HepG2 (cell line): ENCODE data around the gene CDAN1. TPM values are rescaled to one million over a fixed set of nuclear protein-coding genes. Genes with fewer than 3 reads are reported as not detected.

Experiments used
- ATAC-seq: fragments of 200-7000 bp; cut with Tn5 transposase; 3 replicates; pipeline ENCODE4 v1.9.1; 2020; ENCODE audit warnings: mild to moderate bottlenecking, moderate library complexity
- BruUV-seq: library from RNA; stranded (reverse); fragments of 400-500 nt; replicated peaks from 2 replicates; lab custom pipeline; 2021; lab: Mats Ljungman, UMichigan
- CTCF ChIA-PET: fragments of 300-600 bp; formaldehyde crosslinking; extraction: SDS; loops from one replicate; lab custom pipeline; 2021; ENCODE audit warnings: low total read pairs, inconsistent platforms, low intra/inter-chr PET ratio; lab: Yijun Ruan, JAX
- POLR2A ChIA-PET: fragments of 350-600 bp; sonication (Branson Sonifier 250); formaldehyde crosslinking; loops from one replicate; lab custom pipeline; 2020; ENCODE audit warnings: antibody characterized with exemption, inconsistent platforms; lab: Yijun Ruan, JAX
- DNase-seq: peaks from one replicate; pipeline ENCODE4 v3.0.0-alpha.2; 2015; ENCODE audit warnings: low spot score
- FAIRE-seq: peaks from 3 replicates; lab custom pipeline; 2011; peaks lifted over from hg19 to GRCh38; lab: Jason Lieb, UNC
- H2AFZ ChIP-seq: one replicate; pipeline ENCODE4 v1.6.1; 2011; ENCODE audit warnings: low read length, inconsistent platforms
- H3K27ac ChIP-seq: fragments of 300-600 bp; 3 replicates; pipeline ENCODE4 v1.8.0; 2011; ENCODE audit warnings: mixed run types, mild to moderate bottlenecking, mixed read lengths, low read length, inconsistent platforms; ENCODE audit not compliant: insufficient read depth; ENCODE audit errors: extremely low read length
- H3K27me3 ChIP-seq, 2 experiments: fragments of 200-600 bp in 1 of 2; 2 replicates in 1 of 2; 3 replicates in 1 of 2; pipeline versions ENCODE4 v1.6.0 to v1.8.0; 2011; ENCODE audit warnings: low read length in 2 of 2, mild to moderate bottlenecking in 2 of 2, moderate library complexity in 2 of 2, inconsistent platforms in 1 of 2; ENCODE audit not compliant: insufficient read depth in 2 of 2, control insufficient read depth in 1 of 2
- H3K36me3 ChIP-seq, 2 experiments: fragments of 200-600 bp in 1 of 2; replicated peaks in 1 of 2; 2 replicates in 1 of 2; 3 replicates in 1 of 2; pipeline versions ENCODE4 v1.5.1 to v1.8.0; 2011; ENCODE audit warnings: low read length in 2 of 2, inconsistent platforms in 1 of 2; ENCODE audit not compliant: insufficient read depth in 2 of 2, control insufficient read depth in 1 of 2
- H3K4me1 ChIP-seq: 2 replicates; pipeline ENCODE4 v1.5.1; 2012; ENCODE audit warnings: low read length, inconsistent platforms; ENCODE audit not compliant: insufficient read depth
- H3K4me2 ChIP-seq: 2 replicates; pipeline ENCODE4 v1.6.0; 2011; ENCODE audit warnings: low read depth, low read length, inconsistent platforms
- H3K4me3 ChIP-seq, 3 experiments: fragments of 200-600 bp in 1 of 3; sonication (generic), shearing (Covaris generic) in 1 of 3; replicated peaks in 1 of 3; 2 replicates each; pipeline ENCODE4 v1.5.1; 2011 to 2016; ENCODE audit warnings: low read length in 3 of 3, inconsistent platforms in 2 of 3, low read depth in 2 of 3, mild to moderate bottlenecking in 2 of 3, control low read depth in 1 of 3, mixed read lengths in 1 of 3; ENCODE audit not compliant: insufficient read depth in 1 of 3
- H3K79me2 ChIP-seq: one replicate; pipeline ENCODE4 v1.6.1; 2011; ENCODE audit warnings: low read length, inconsistent platforms; ENCODE audit not compliant: insufficient read depth
- H3K9ac ChIP-seq: 2 replicates; pipeline ENCODE4 v1.6.0; 2011; ENCODE audit warnings: mild to moderate bottlenecking, low read depth, low read length, inconsistent platforms; ENCODE audit not compliant: insufficient read depth
- H3K9me3 ChIP-seq: 2 replicates; pipeline ENCODE4 v1.5.1; 2012; ENCODE audit warnings: mild to moderate bottlenecking, low read length
- H4K20me1 ChIP-seq: 2 replicates; pipeline ENCODE4 v1.6.0; 2011; ENCODE audit warnings: inconsistent platforms, mild to moderate bottlenecking, low read length, moderate library complexity; ENCODE audit not compliant: insufficient read depth
- HNRNPLL ChIP-seq: fragments of 200-400 bp; formaldehyde crosslinking; IDR thresholded peaks from 2 replicates; pipeline ENCODE4 v1.6.1; 2017; ENCODE audit warnings: mild to moderate bottlenecking, low read depth, low read length; ENCODE audit not compliant: poor library complexity, severe bottlenecking
- MLLT10 ChIP-seq: sonication (generic); formaldehyde crosslinking; IDR thresholded peaks from 2 replicates; pipeline ENCODE4 v1.4.0; 2020; ENCODE audit warnings: missing genetic modification reagents
- RAD21 ChIP-seq: fragments of 450-650 bp; formaldehyde crosslinking; IDR thresholded peaks from 2 replicates; pipeline ENCODE4 v1.5.0; 2020; ENCODE audit warnings: mild to moderate bottlenecking
- RERE ChIP-seq: IDR thresholded peaks from 2 replicates; pipeline ENCODE4 v1.6.1; 2016; ENCODE audit warnings: low read depth, missing genetic modification reagents, missing compliant biosample characterization
- SNAPC5 ChIP-seq: sonication (generic); formaldehyde crosslinking; IDR thresholded peaks from 2 replicates; pipeline ENCODE4 v1.8.1; 2023; ENCODE audit warnings: mild to moderate bottlenecking, missing genetic modification reagents, borderline replicate concordance
- SSRP1 ChIP-seq: IDR thresholded peaks from 2 replicates; pipeline ENCODE4 v1.6.1; 2016; ENCODE audit warnings: control low read depth
- THYN1 ChIP-seq: sonication (generic); formaldehyde crosslinking; IDR thresholded peaks from 2 replicates; pipeline ENCODE4 v1.8.1; 2023; ENCODE audit warnings: low read depth, mild to moderate bottlenecking, moderate library complexity, missing genetic modification reagents, borderline replicate concordance
- USF2 ChIP-seq, 2 experiments: sonication (generic) in 1 of 2; formaldehyde crosslinking in 1 of 2; IDR thresholded peaks; 2 replicates each; pipeline versions ENCODE4 v1.5.1 to v1.6.1; 2011 to 2020; ENCODE audit warnings: borderline replicate concordance in 1 of 2, low read depth in 1 of 2, low read length in 1 of 2, mild to moderate bottlenecking in 1 of 2, missing genetic modification reagents in 1 of 2, moderate library complexity in 1 of 2
- ZNF326 ChIP-seq: sonication (generic); formaldehyde crosslinking; IDR thresholded peaks from 2 replicates; pipeline ENCODE4 v1.4.0; 2020; ENCODE audit warnings: missing genetic modification reagents, borderline replicate concordance
- ZNF761 ChIP-seq: sonication (generic); formaldehyde crosslinking; conservative IDR thresholded peaks from 2 replicates; pipeline ENCODE4 v1.4.0; 2020; ENCODE audit warnings: mild to moderate bottlenecking, missing genetic modification reagents
- WGBS: methylation state at CpG from one replicate; pipeline ENCODE4 v1.1.6; 2017; ENCODE audit warnings: low lambda C conversion rate; 5-methylcytosine and 5-hydroxymethylcytosine counted together
- in situ Hi-C: cut with HindIII; loops from 2 replicates; pipeline ENCODE4 v1.10.0; 2017; ENCODE audit warnings: low pct_unique_long_range_greater_than_20kb; ENCODE audit not compliant: extremely low pct_ligation_motif_present
- intact Hi-C: fragments of 100-400 bp; cut with micrococcal nuclease; formaldehyde crosslinking; loops from one replicate; pipeline ENCODE4 v1.10.0; 2022; ENCODE audit not compliant: unreplicated experiment
- polyA plus RNA-seq, 8 experiments: library from polyadenylated mRNA; depleted of rRNA in 3 of 8; stranded (reverse) in 7 of 8; unstranded in 1 of 8; fragments of >200 nt; fragmentation: Illumina TruSeq in 4 of 8; extraction: Trizol in 4 of 8; gene quantifications; 2 replicates each; pipeline versions ENCODE4 v1.2.1 to v1.2.3, GENCODE V29; 2011 to 2016; ENCODE audit warnings: low read depth in 4 of 8, missing spikeins in 1 of 8, mixed read lengths in 1 of 8; ENCODE audit not compliant: insufficient read depth in 1 of 8
- total RNA-seq, 5 experiments: library from RNA; depleted of rRNA; stranded (reverse); fragments of >200 nt; fragmentation: Illumina TruSeq; extraction: Trizol; gene quantifications; 2 replicates each; pipeline ENCODE4 v1.2.3, GENCODE V29; 2016; ENCODE audit warnings: low read depth in 1 of 5

CDAN1 gene
- total and polyA plus RNA-seq, 2 of the 13 experiments (the other 11 are each of a cell fraction or from before 2014, with no cell fraction given): 5.0 to 16.1 TPM

GRCh38 chr15:42744195-42744594 lies 7.3 kb upstream of the CDAN1 start:
- H2AFZ ChIP-seq: no peak overlapping the region
- H3K4me1 ChIP-seq: no peaks in the 10 kb centered on the region
- FAIRE-seq (no peak), ATAC-seq (no peak), DNase-seq (no peak)
- in situ Hi-C loops (no loop called here), intact Hi-C loops (no loop called here)
- H3K9ac ChIP-seq: no peak overlapping the region
- no TSS peak for BruUV-seq
- WGBS: 100% methylated on average over 1 of the region's 1 CpG
- TF ChIP-seq HNRNPLL (no peak), MLLT10 (CRISPR knock-in tag) (no peak), USF2 (IDR thresholded peaks at IDR 0.05; ENCODE audit: low read depth, low read length) (no peak), USF2 (CRISPR knock-in tag; IDR thresholded peaks at IDR 0.05; ENCODE audit: borderline replicate concordance) (no peak), RAD21 (CRISPR knock-in tag) (no peak), RERE (CRISPR knock-in tag) (no peak), ZNF761 (CRISPR knock-in tag) (no peak), SSRP1 (CRISPR knock-in tag) (no peak), THYN1 (no peak), ZNF326 (no peak), SNAPC5 (CRISPR knock-in tag) (no peak)
- H3K36me3 ChIP-seq: peaks cover 1 to 6% of the 10 kb centered on the region in 2 experiments; a peak in 3 of 5 replicates
- no peak overlapping the region for H3K4me2 ChIP-seq
- CTCF ChIA-PET: no interaction called here
- no peak overlapping the region for H3K27ac ChIP-seq
- POLR2A ChIA-PET: no interaction called here
- H3K9me3 ChIP-seq: no peaks in the 10 kb centered on the region
- H3K79me2 ChIP-seq: no peaks in the 10 kb centered on the region
- H4K20me1 ChIP-seq: no peaks in the 10 kb centered on the region
- H3K27me3 ChIP-seq: no peaks in the 10 kb centered on the region
- no peak overlapping the region for H3K4me3 ChIP-seq
